GM19468 (cell line): ENCODE measurements around the gene HIP1.
"Not testable (repeated sequence)": the region's sequence is repeated elsewhere in the genome, so short reads cannot be mapped to it uniquely, and the experiment has no call there.

ENCODE experiments used
- ATAC-seq: cut with Tn5 transposase; IDR thresholded peaks from one replicate; pipeline ENCODE4 v1.9.1; 2021; ENCODE audit warnings: mild to moderate bottlenecking, moderate library complexity, moderate number of reproducible peaks; ENCODE audit not compliant: unreplicated experiment; ENCODE audit errors: extremely low read depth

The HIP1 gene

DNA sequence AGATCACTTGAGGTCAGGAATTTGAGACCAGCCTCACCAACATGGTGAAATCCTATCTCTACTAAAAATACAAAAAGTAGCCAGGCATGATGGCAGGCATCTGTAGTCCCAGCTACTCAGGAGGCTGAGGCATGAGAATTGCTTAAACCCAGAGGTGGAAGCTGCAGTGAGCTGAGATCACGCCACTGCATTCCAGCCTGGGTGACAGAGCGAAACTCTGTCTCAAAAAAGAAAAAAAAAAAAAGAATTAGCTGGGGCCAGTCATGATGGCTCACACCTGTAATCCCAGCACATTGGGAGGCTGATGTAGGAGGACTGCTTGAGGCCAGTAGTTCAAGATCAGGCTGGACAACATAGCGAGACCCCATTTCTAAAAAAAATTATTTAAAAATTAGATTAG is 21.0 kb downstream of the HIP1 start:
- ATAC-seq = not testable (repeated sequence)

- ATAC-seq = no peak
Measured at GRCh38 chr7:75716992-75717626, 21.6 kb downstream of the HIP1 start.

DNA sequence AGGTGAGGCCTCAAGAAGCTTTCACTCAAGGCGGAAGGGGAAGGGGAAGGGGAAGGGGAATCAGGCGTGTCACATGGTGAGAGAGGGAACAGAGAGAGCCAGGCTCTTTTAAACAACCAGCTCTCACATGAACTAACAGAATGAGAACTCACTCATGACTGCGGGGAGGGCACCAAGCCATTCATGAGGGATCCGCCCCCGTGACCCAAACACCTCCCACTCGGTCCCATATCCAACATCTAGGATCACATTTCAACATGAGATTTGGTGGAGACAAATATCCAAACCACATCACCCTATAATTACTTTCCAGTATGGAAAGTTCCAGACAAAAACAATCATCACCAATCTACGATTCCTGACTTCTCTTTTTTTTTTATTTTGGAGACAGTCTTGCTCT is 22.9 kb downstream of the HIP1 start:
- no peak for ATAC-seq

GRCh38 chr7:75712517-75713361 is 26.0 kb downstream of the HIP1 start:
- no peak for ATAC-seq

DNA sequence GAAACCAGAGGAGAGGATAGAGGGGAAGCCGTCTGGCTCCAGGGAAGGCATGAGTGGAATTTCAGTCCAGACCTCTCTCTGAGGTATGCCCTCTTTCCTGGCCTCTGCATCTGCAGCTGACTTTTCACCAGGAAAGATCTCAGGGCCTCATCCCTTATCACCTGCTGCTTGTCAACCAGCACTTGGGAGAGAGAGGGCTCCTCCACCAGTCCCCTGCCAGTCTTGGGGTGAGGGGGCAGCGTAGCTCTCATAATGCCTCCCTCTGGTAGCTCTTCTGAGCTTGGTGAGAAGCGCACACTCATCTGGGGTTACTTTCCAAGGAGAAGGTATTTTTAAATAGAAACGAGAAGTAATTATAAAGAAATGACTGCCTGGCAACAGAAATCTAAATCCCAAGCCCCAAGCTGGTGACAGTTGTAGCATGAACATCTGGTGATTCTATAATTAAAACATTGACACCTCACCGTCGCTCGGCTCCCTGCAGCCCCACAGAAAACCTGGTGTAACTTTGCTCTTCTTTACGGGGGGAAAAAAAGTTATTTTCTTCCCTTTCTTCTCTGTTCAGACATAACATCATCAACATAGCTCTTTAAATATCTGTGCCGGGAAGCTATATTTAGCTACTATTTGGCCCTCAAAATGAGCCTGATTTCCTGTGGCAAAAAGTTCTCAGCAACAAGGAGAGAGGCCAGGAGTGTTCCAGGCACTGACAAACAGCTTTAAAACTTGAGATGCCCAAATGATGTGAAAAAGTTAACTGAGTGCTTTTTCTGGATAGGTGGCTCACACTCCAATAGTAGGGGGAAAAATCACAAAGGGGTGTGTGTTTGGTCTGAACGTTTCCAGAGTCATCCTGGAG is 26.9 kb downstream of the HIP1 start:
- no peak for ATAC-seq

DNA sequence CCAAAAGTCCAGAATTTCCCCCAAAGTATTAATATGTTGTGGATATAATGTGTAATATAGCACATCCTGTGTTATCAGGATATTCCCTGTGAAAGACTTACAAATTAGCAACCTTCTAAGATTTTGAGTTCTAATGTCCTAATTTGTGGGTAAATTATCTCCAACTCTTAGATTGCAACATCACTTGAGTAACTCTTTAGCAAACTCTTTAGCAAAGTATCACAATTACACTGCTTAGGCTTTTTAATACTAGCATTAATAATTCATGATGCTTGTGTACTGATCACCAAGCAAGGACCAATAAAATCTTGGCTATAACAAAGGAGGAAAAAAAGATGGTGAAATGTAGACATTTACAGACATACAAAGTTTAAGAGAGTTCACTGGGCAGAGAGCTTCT is 27.7 kb downstream of the HIP1 start:
- ATAC-seq = no peak

- no peak for ATAC-seq
Measured at GRCh38 chr7:75704928-75705327, 33.8 kb downstream of the HIP1 start.

- no peak for ATAC-seq
Measured at GRCh38 chr7:75702515-75702914, 36.2 kb downstream of the HIP1 start.

DNA sequence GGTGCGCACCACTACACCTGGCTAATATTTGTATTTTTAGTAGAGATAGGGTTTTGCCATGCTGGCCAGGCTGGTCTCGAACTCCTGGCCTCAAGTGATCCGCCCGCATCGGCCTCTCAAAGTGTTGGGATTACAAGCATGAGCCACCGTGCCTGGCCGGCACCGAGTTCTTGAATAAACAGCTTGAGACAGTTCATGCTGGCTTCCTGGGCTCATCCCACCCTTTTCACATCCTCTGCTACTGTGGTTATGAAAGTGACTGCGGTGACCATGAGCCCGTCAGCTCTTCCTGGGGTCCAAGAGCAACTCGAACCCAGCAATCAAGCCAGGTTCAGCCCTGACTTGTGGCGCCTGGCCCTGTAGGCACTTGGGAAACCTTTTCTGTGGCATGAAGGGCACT is 38.7 kb downstream of the HIP1 start:
- no peak for ATAC-seq

DNA sequence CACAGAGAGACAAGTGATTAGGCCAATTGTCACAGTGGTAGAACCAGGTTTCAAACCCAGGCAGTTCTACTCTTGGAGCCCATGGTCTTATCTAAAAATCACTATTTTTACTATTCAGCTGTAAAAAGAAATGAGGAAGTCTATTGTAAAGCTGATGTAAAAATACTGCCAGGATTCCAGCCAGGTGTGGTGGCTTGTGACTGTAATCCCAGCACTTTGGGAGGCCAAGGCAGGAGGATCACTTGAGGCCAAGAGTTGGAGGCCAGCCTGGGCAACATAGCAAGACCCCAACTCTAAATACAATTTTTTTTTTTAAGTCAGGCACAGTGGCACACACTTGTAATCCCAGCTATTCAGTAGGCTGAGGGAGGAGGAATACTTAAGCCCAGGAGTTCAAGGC is 40.4 kb downstream of the HIP1 start:
- no peak for ATAC-seq

DNA sequence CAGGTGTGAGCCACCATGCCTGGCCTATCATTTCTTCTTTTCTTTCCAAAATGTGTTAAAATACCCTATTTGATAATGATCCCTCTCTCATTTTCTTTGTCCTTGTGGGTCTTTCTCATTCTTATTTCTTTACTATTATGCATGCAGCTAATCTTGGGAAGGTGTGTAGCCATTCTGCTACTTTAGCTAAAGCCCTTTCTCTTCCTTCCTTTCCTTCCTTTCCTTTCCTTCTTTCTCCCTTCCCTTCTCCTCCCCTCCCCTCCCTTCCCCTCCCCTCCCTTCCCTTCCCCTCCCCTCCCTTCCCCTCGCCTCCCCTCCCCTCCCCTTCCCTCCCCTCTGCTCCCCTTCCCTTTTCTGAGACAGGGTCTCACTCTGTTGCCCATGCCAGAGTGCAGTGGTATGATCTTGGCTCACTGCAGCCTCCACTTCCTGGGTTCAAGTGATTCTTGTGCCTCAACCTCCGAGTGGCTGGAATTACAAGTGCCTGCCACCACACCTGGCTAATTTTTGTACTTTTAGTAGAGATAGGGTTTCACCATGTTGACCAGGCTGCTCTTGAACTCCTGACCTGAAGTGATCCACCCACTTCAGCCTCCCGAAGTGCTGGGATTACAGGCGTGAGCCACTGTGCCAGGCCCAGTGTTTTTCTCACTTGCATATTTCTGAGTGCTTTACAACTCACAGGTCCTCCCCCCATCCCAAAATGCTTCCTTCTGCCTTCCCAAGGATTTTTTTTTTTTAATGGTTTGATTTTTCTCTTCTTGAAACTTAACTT is 42.3 kb downstream of the HIP1 start:
- ATAC-seq = no peak

- ATAC-seq = no peak
Measured at GRCh38 chr7:75694638-75695399, 43.9 kb downstream of the HIP1 start.

DNA sequence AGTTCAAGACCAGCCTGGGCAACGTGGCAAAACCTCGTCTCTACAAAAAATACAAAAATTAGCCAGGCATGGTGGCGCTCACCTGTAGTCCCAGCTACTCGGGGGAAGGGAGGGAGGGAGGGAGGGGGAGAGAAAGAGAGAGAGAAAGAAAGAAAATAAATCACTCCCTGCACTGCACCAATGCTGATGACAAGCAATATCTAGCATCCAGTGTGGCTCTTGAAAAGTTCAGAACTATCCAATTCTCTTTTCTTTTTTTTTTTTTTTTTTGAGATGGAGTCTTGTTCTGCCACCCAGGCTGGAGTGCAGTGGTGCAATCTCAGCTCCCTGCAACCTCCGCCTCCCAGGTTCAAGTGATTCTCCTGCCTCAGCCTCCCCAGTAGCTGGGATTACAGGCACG is 45.1 kb downstream of the HIP1 start:
- not testable (repeated sequence) for ATAC-seq

DNA sequence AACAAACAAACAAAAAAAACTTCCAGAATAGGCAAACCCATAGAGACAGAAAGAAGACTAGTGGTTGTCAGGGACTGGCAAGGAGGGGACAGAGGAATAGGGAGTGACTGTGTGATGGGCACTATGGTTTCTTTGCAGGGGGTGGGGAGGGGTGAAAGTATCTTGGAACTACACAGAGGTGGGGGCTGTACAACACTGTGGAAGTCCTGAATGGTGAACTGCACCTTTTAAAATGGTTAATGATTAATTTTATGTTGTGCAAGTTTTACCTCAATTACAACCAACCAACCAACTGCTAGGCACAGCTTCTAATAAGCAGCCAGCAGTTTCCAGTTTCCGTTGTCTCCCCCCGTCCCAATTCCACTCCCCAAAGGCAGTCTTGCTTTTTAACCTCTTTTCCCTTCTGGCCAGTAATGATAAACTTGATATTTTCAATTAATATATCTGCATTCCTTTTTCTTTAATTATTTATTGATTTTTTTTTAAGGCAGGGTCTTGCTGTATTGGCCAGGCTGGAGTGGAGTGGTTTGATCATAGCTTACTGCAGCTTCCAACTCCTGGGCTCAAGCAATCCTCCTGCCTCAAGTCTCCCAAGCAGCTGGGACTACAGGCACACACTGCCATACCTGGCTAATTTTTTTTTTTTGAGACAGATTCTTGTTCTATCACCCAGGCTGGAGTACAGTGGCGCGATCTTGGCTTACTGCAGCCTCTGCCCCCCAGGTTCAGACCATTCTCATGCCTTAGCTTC is 46.8 kb downstream of the HIP1 start:
- no peak for ATAC-seq

DNA sequence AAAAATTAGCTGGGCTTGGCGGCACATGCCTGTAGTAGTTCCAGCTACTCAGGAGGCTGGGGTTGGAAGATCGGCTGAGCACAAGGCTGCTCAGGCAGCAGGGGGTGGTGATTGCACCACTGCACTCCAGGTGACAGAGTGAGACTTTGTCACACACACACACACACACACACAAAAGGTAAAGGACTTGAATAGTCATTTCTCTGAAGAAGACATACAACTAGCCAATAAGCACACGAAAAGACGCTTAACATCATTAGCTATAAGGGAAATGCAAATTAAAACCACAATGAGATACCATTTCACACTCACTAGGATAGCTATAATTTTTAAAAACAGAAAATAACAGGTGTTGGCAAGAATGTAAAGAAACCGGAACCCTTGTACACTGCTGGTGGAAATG is 48.6 kb downstream of the HIP1 start:
- no peak for ATAC-seq

- no peak for ATAC-seq
Measured at GRCh38 chr7:75689246-75690099, 49.3 kb downstream of the HIP1 start.

DNA sequence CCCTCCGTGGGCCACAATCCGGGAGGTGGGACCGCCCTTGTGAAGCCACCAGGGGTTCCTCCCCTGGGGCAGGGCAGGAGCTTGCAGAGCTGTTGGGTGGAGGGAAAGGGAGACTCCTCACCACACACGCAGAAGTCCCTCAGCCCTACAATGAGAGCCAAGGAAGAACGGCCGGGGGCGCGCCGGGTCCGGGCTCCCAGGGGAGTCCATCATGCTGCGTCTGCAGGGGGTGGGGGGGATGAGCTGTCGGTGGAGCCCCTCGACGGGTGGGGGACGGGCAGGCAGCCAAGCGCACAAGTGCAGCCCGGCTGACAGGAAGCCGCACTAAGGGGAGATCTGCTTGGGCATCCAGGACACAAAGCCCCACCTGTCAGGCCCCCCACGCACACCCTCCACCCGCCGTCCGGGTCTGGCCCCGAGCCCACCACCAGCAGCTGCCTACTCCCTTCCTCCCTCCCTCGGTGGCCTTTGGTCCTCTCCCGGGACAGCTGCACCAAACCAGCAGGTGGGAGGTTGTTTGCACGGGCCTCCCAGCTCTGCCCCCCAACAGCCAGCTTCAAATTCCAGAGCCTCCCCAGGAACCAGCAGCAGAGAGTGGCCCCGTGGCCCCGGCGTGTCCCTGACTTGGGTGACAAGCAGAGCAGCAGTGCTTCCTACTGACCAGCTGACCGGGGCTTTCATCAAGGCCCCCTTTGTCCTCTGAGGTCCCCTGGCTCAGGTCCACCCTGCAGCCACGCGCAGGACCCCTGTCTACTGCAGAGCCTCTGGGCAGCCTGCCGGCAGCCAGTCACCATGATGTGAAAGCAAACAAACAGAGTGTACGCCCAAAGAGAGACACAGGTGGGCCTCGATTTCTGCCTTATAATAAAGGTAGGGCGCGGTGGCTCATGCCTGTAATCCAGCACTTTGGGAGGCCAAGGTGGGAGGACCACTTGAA is 50.3 kb downstream of the HIP1 start:
- ATAC-seq = no peak
